ENCODE data around the gene ZMYND8.

ZMYND8 gene

GRCh38 chr20:47347661-47348435, 8.7 kb downstream of the ZMYND8 start:
- TF ChIP-seq CTCF (IDR thresholded peaks at IDR 0.05; ENCODE audit: low read depth, low read length): no peak
- DNase-seq (ENCODE audit: low read depth, low spot score): no peak
- in situ Hi-C loops (cut with HindIII; ENCODE audit: low sequenced_read_pairs): no loop called here
- H3K4me3 ChIP-seq (ENCODE audit: low read depth, low read length): no peak overlapping the region

- in situ Hi-C loops (cut with HindIII; ENCODE audit: low sequenced_read_pairs): no loop called here
- TF ChIP-seq CTCF (IDR thresholded peaks at IDR 0.05; ENCODE audit: low read depth, low read length): no peak
These were observed 10.3 kb downstream of the ZMYND8 start for GRCh38 chr20:47346172-47346571.

GRCh38 chr20:47345214-47345613, 11.3 kb downstream of the ZMYND8 start:
- in situ Hi-C loops (cut with HindIII; ENCODE audit: low sequenced_read_pairs): no loop called here
- no peak for DNase-seq (ENCODE audit: low read depth, low spot score)
- TF ChIP-seq CTCF (IDR thresholded peaks at IDR 0.05; ENCODE audit: low read depth, low read length): no peak

More at GRCh38 chr20:47346172-47346571, 10.3 kb downstream of the ZMYND8 start:
- DNase-seq (ENCODE audit: low read depth, low spot score): no peak
- H3K4me3 ChIP-seq (ENCODE audit: low read depth, low read length): no peak overlapping the region

GRCh38 chr20:47343007-47343472, 13.5 kb downstream of the ZMYND8 start:
- TF ChIP-seq CTCF (IDR thresholded peaks at IDR 0.05; ENCODE audit: low read depth, low read length): no peak
- in situ Hi-C loops (cut with HindIII; ENCODE audit: low sequenced_read_pairs): no loop called here
- no peak overlapping the region for H3K4me3 ChIP-seq (ENCODE audit: low read depth, low read length)
- peak; percentile 47 for DNase-seq (ENCODE audit: low read depth, low spot score)

More at GRCh38 chr20:47345214-47345613, 11.3 kb downstream of the ZMYND8 start:
- H3K4me3 ChIP-seq (ENCODE audit: low read depth, low read length): no peak overlapping the region

GRCh38 chr20:47338131-47338628, 18.3 kb downstream of the ZMYND8 start:
- H3K4me3 ChIP-seq (ENCODE audit: low read depth, low read length): no peak overlapping the region
- no peak for DNase-seq (ENCODE audit: low read depth, low spot score)
- no peak for TF ChIP-seq CTCF (IDR thresholded peaks at IDR 0.05; ENCODE audit: low read depth, low read length)
- in situ Hi-C loops (cut with HindIII; ENCODE audit: low sequenced_read_pairs): no loop called here

- H3K4me3 ChIP-seq (ENCODE audit: low read depth, low read length): no peak overlapping the region
- no peak for DNase-seq (ENCODE audit: low read depth, low spot score)
- in situ Hi-C loops (cut with HindIII; ENCODE audit: low sequenced_read_pairs): no loop called here
- no peak for TF ChIP-seq CTCF (IDR thresholded peaks at IDR 0.05; ENCODE audit: low read depth, low read length)
These were observed 19.1 kb downstream of the ZMYND8 start for GRCh38 chr20:47337413-47337812.

All from astrocyte of the spinal cord (primary cell).